Raji (cell line): ENCODE measurements around the gene BLOC1S2.

Source experiments
- POLR2A ChIP-seq: IDR thresholded peaks from 2 replicates; pipeline ENCODE4 v1.6.1; 2011; ENCODE audit warnings: low read depth, low read length, control low read depth; ENCODE audit not compliant: insufficient read depth

The BLOC1S2 gene

GRCh38 chr10:100286051-100287033, at the start of gene BLOC1S2:
TSS of gene BLOC1S2 (minus strand) at chr10:100286680. CDS start at chr10:100286659, 21 bp downstream.
- TF ChIP-seq POLR2A, result peak; percentile 93

- TF ChIP-seq POLR2A, result no peak
Observed at GRCh38 chr10:100334762-100335161, 48.3 kb upstream of the BLOC1S2 start.

- TF ChIP-seq POLR2A, result no peak
Observed at GRCh38 chr10:100333661-100334440, 47.4 kb upstream of the BLOC1S2 start.

GRCh38 chr10:100333106-100333505, 46.6 kb upstream of the BLOC1S2 start:
- TF ChIP-seq POLR2A, result no peak

GRCh38 chr10:100330079-100330478, 43.6 kb upstream of the BLOC1S2 start, which contains the start of gene PKD2L1:
TSS of gene PKD2L1 (minus strand) at chr10:100330228. CDS start at chr10:100330103, 125 bp downstream.
- no peak for TF ChIP-seq POLR2A

- no peak for TF ChIP-seq POLR2A
Observed at GRCh38 chr10:100328198-100328597, 41.7 kb upstream of the BLOC1S2 start.

GRCh38 chr10:100327718-100328009, 41.2 kb upstream of the BLOC1S2 start:
- TF ChIP-seq POLR2A, result no peak

- TF ChIP-seq POLR2A, result no peak
Observed at GRCh38 chr10:100327007-100327717, 40.7 kb upstream of the BLOC1S2 start.

GRCh38 chr10:100325158-100325557, 38.7 kb upstream of the BLOC1S2 start:
- no peak for TF ChIP-seq POLR2A

GRCh38 chr10:100319707-100320402, 33.4 kb upstream of the BLOC1S2 start:
- TF ChIP-seq POLR2A, result no peak

- no peak for TF ChIP-seq POLR2A
Observed at GRCh38 chr10:100318207-100318606, 31.7 kb upstream of the BLOC1S2 start.

GRCh38 chr10:100315615-100316014, 29.1 kb upstream of the BLOC1S2 start:
- TF ChIP-seq POLR2A, result no peak

- no peak for TF ChIP-seq POLR2A
Observed at GRCh38 chr10:100311298-100311697, 24.8 kb upstream of the BLOC1S2 start.

GRCh38 chr10:100307684-100308083, 21.2 kb upstream of the BLOC1S2 start:
- no peak for TF ChIP-seq POLR2A

GRCh38 chr10:100306861-100307260, 20.4 kb upstream of the BLOC1S2 start:
- TF ChIP-seq POLR2A, result no peak
